Measurements from ENCODE around the gene SORCS2. TPM values are rescaled to one million over a fixed set of nuclear protein-coding genes. Genes with fewer than 3 reads are reported as not detected.

SORCS2 gene
- total and polyA plus RNA-seq, 2 of the 4 experiments (the other 2 are of a cell fraction) = 0.36 to 0.62 TPM

DNA sequence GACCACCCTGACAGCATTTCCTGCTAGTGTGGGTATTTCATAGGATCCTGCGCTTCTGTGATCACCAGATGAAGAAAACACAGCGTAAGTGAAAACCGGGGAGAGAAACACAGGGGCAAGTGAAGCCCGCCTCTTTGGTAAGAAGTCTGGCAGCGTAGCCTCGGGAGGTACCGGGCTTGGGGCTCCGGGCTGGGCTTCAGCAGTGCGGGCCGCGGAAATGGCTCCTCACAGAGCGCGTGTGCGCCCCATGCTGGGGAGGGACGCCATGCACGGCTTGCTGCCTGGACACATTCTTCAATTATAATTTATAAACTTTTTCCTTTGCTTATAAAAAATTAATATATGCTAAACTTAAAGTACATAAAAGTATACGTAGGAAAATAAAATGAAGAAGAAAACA lies 595.9 kb downstream of the SORCS2 start:
- H3K14ac ChIP-seq (replicated peaks; ENCODE audit: low read depth, low read length) = no peak overlapping the region
- TF ChIP-seq RCOR1 (IDR thresholded peaks at IDR 0.05; ENCODE audit: insufficient replicate concordance, low read length) = no peak
- no peak for TF ChIP-seq MAZ (IDR thresholded peaks at IDR 0.05; ENCODE audit: borderline replicate concordance, low read depth, low read length)
- no peak for TF ChIP-seq CHD1 (IDR thresholded peaks at IDR 0.05; ENCODE audit: low read depth, low read length)
- no peak for TF ChIP-seq SMC3 (IDR thresholded peaks at IDR 0.05; ENCODE audit: low read depth, low read length)
- no peak for TF ChIP-seq MXI1 (IDR thresholded peaks at IDR 0.05; ENCODE audit: borderline replicate concordance, low read depth, low read length)
- TF ChIP-seq NFE2L2 (IDR thresholded peaks at IDR 0.05; ENCODE audit: low read depth, low read length) = no peak
- no peak for TF ChIP-seq POLR2A (IDR thresholded peaks at IDR 0.05; ENCODE audit: low read depth, low read length)
- TF ChIP-seq RAD21 (IDR thresholded peaks at IDR 0.05; ENCODE audit: low read length) = no peak
- TF ChIP-seq MAFK (IDR thresholded peaks at IDR 0.05; ENCODE audit: low read depth, low read length) = no peak
- no peak for TF ChIP-seq ELK1 (IDR thresholded peaks at IDR 0.05; ENCODE audit: borderline replicate concordance, low read depth, low read length)
- TF ChIP-seq USF2 (IDR thresholded peaks at IDR 0.05; ENCODE audit: low read depth, low read length) = no peak
- H2AK9ac ChIP-seq (replicated peaks; ENCODE audit: low read depth, low read length, poor library complexity) = no peak overlapping the region
- peaks cover 44 to 77% of the 10 kb centered on the region in 2 experiments for H3K79me1 ChIP-seq (ENCODE audit: low read depth in 1 of 2, low read length in 2 of 2)
- no peak overlapping the region for H3K9ac ChIP-seq (ENCODE audit: low read depth, low read length)
- H2AK5ac ChIP-seq (ENCODE audit: low read depth, low read length) = no peak overlapping the region
- H3K4ac ChIP-seq (ENCODE audit: low read depth, low read length) = no peak overlapping the region
- 92% methylated on average over 6 of the region's 17 CpGs; no CpG with 5 or more reads in 1 of the 2 experiments for WGBS, 2 experiments (ENCODE audit: extremely low coverage in 2 of 2, insufficient read length in 1 of 2)
- H2BK15ac ChIP-seq (ENCODE audit: low read depth, low read length) = no peak overlapping the region
- no peak overlapping the region for H3K18ac ChIP-seq (ENCODE audit: low read depth, low read length)
- peaks cover 71% of the 10 kb centered on the region for H3K36me3 ChIP-seq (ENCODE audit: control insufficient read depth, insufficient read depth, low read length)
- in situ Hi-C loops (cut with MboI; ENCODE audit: low sequenced_read_pairs) = no loop called here
- no peak overlapping the region for H2BK20ac ChIP-seq (ENCODE audit: low read depth, low read length)
- H3K4me1 ChIP-seq (ENCODE audit: control insufficient read depth, insufficient read depth, low read length) = peaks cover 2% of the 10 kb centered on the region; the same call in 1 of the 2 replicates
- dilution Hi-C loops (cut with HindIII; ENCODE audit: low sequenced_read_pairs, unreplicated experiment) = no loop called here
- no peak overlapping the region for H3K4me2 ChIP-seq (ENCODE audit: low read depth, low read length)
- CTCF ChIA-PET = no interaction called here
- H4K8ac ChIP-seq (ENCODE audit: low read depth in 2 of 2, low read length in 2 of 2) = no peak overlapping the region
- no peak overlapping the region for H2AFZ ChIP-seq (replicated peaks; ENCODE audit: low read length, poor library complexity)
- H2BK5ac ChIP-seq (ENCODE audit: low read depth, low read length, poor library complexity, severe bottlenecking) = no peak overlapping the region
- H3K9me3 ChIP-seq (ENCODE audit: control insufficient read depth, insufficient read depth, low read length) = no peaks in the 10 kb centered on the region
- BruUV-seq (replicated peaks) = no TSS peak
- H4K20me1 ChIP-seq (ENCODE audit: insufficient read depth, low read length) = peaks cover 33% of the 10 kb centered on the region
- H2BK120ac ChIP-seq (ENCODE audit: low read depth, low read length) = no peak overlapping the region
- ATAC-seq (ENCODE audit: low read depth) (no peak), DNase-seq (no peak)
- H4K5ac ChIP-seq (ENCODE audit: low read depth, low read length) = no peak overlapping the region
- no peak overlapping the region for H3K23ac ChIP-seq (ENCODE audit: low read depth, low read length)
- H3K4me3 ChIP-seq (ENCODE audit: insufficient read depth, low read depth, low read length) = no peak overlapping the region
- no peak overlapping the region for H3K27ac ChIP-seq (ENCODE audit: insufficient read depth, low read length)
- intact Hi-C loops (cut with micrococcal nuclease) = no loop called here
- no peaks in the 10 kb centered on the region for H3K27me3 ChIP-seq (ENCODE audit: control insufficient read depth, insufficient read depth, low read length)
- H3K9me1 ChIP-seq (ENCODE audit: insufficient read depth, low read length) = peaks cover 8% of the 10 kb centered on the region
- no peak overlapping the region for H4K91ac ChIP-seq (ENCODE audit: insufficient read depth, low read depth, low read length)
- POLR2A ChIA-PET (ENCODE audit: unreplicated experiment) = no interaction called here
- no peak overlapping the region for H3K56ac ChIP-seq (ENCODE audit: extremely low read depth, insufficient read depth, low read length)
